Colon (tissue), 2 donors: Measurements from ENCODE around the gene ESPNL.
"Not testable (repeated sequence)": the region's sequence is repeated elsewhere in the genome, so short reads cannot be mapped to it uniquely, and the experiment has no call there.

ENCODE experiments used
- FAIRE-seq: peaks from 2 replicates; lab custom pipeline; 2012; peaks lifted over from hg19 to GRCh38; lab: Jason Lieb, UNC
- donor health status: control.
- donor health status: control.

ESPNL gene

GRCh38 chr2:238115709-238116108 lies 15.6 kb downstream of the ESPNL start:
- not testable (repeated sequence) for FAIRE-seq

- no peak for FAIRE-seq
Measured at GRCh38 chr2:238116298-238117198, 16.4 kb downstream of the ESPNL start.

GRCh38 chr2:238117199-238118154 lies 17.3 kb downstream of the ESPNL start:
- FAIRE-seq = no peak

GRCh38 chr2:238119756-238120462 lies 19.8 kb downstream of the ESPNL start:
- FAIRE-seq = no peak

- no peak for FAIRE-seq
Measured at GRCh38 chr2:238120463-238121298, 20.5 kb downstream of the ESPNL start.

GRCh38 chr2:238121511-238122286 lies 21.6 kb downstream of the ESPNL start:
- no peak for FAIRE-seq

- no peak for FAIRE-seq
Measured at GRCh38 chr2:238122287-238123217, 22.4 kb downstream of the ESPNL start.

- FAIRE-seq = no peak
Measured at GRCh38 chr2:238123218-238123971, 23.3 kb downstream of the ESPNL start.

- no peak for FAIRE-seq
Measured at GRCh38 chr2:238123991-238124470, 23.9 kb downstream of the ESPNL start.

GRCh38 chr2:238124488-238125126 lies 24.5 kb downstream of the ESPNL start:
- no peak for FAIRE-seq

- FAIRE-seq = no peak
Measured at GRCh38 chr2:238125127-238125885, 25.2 kb downstream of the ESPNL start.

GRCh38 chr2:238126338-238126737 lies 26.2 kb downstream of the ESPNL start:
- no peak for FAIRE-seq

GRCh38 chr2:238126775-238127164 lies 26.6 kb downstream of the ESPNL start:
- no peak for FAIRE-seq

GRCh38 chr2:238127165-238128060 lies 27.3 kb downstream of the ESPNL start:
- FAIRE-seq = no peak

- no peak for FAIRE-seq
Measured at GRCh38 chr2:238128061-238128440, 27.9 kb downstream of the ESPNL start.

- FAIRE-seq = no peak
Measured at GRCh38 chr2:238128534-238129001, 28.4 kb downstream of the ESPNL start.
